ENCODE measurements around the gene FLOT2. TPM values are rescaled to one million over a fixed set of nuclear protein-coding genes. Genes with fewer than 3 reads are reported as not detected.
"Not testable (repeated sequence)": the region's sequence is repeated elsewhere in the genome, so short reads cannot be mapped to it uniquely, and the experiment has no call there.

FLOT2 gene
- total RNA-seq, 1 donor from 2014 or later, result 136 TPM

DNA sequence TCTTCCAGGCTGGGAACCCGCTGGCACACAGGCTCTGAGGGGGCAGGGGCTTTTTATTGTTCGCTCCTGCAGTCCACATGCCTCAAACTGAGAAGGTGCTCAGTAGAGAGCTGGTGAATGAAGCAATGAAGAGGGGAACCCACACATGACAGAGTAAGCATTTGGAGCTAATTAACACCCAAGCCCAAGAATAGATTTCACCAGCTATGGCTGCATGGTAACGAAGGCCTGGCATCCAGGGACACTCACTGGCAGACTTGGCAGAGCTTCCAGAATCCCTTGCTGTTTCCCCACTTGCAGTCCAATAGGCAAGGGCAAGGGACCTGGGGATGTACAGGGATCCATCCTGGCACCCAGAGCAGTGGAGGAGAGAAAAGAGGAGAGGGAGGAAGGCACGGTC is 12.2 kb downstream of the FLOT2 start:
- no peak overlapping the region for H3K4me3 Mint-ChIP-seq (ENCODE audit: low read depth)
- no peak for DNase-seq (ENCODE audit: low spot score)
- H3K27me3 Mint-ChIP-seq (ENCODE audit: low read depth), result no peaks in the 10 kb centered on the region
- H3K4me1 Mint-ChIP-seq (ENCODE audit: low read depth), result peaks cover 8% of the 10 kb centered on the region
- H3K36me3 Mint-ChIP-seq (ENCODE audit: low read depth), result peaks cover 47% of the 10 kb centered on the region
- intact Hi-C loops (cut with micrococcal nuclease), result no loop called here
- no peaks in the 10 kb centered on the region for H3K9me3 Mint-ChIP-seq
- H3K27ac Mint-ChIP-seq, result no peak overlapping the region

DNA sequence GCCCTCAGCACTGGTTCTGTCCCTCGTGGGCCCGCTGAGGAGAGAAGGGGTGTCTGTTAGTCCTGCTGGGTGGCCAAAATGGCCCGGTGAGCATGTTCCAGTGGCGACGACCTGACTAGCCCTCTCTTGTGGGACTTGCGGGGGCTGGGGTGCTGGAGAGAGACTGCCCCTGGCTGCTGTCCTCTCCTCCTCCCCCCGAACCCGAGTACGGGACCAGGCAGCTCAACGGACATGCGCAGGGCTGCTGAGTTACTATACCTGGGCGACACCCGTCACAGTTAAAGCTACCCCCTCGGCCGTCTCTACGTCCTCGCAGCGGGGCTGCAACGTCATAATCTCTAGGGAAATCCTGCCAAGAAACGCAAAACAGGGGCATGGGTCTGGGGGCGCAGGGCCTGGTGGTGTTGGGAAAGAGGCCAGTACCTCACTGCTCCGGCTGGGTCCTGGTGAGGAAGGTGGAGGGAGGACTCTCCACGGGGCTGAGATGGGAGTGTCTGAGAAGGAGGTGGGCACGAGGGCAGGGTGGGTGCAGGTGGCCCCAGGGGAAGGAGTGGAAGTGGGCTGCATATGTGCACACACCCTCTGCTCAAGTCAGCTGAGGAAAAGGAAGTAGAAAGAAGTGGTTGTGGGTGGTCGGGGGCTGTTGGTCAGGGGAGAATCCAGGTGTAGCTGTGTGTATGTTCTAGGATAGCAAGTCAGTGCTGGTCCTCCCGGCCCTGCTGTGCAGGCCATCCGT is 13.4 kb downstream of the FLOT2 start:
- H3K9me3 Mint-ChIP-seq, result no peaks in the 10 kb centered on the region

DNA sequence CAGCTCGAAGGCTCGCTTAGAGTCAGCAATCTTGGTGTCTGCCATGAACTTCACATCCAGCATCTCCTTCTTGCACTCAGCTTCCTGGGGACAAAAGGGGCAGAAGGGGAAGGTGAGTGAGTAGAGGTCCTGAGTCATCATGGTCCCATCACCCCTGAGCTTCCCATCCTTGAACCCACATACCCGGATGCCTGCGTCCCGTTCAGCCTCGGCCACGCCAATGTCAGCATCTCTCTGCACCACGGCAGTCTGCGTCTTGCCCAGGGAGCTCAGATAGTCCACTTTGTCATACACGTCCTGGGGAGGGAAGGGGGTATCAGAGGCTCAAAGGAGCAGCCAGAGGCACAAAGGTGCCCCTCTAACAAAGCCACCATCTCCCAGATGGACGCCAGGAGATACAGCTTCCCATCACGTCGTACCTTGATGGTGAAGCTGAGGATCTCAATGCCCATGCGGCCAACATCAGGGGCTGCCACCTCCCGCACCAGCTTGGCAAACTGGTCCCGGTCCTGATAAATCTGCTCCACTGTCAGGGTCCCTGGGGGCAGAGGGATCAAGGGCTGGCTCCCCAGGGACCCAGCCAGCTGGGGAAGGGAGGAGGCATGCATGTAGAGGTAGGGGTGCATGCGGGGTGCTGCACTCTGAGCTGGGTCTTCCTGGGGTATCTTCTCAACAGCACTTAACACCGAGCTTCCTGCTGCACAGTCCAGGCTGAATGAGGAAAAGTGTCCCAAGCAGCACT is 15.2 kb downstream of the FLOT2 start:
- DNase-seq (ENCODE audit: low spot score), result no peak
- Mint-ChIP-seq H3K9me3 (no peaks in the 10 kb centered on the region), H3K4me1 (ENCODE audit: low read depth) (no peaks in the 10 kb centered on the region), H3K27me3 (ENCODE audit: low read depth) (no peaks in the 10 kb centered on the region), H3K4me3 (ENCODE audit: low read depth) (no peak overlapping the region), H3K36me3 (ENCODE audit: low read depth) (peaks cover 59% of the 10 kb centered on the region), H3K27ac (no peak overlapping the region)
- intact Hi-C loops (cut with micrococcal nuclease), result no loop called here

More for the DNA sequence above, 13.4 kb downstream of the FLOT2 start:
- peaks cover 4% of the 10 kb centered on the region for H3K4me1 Mint-ChIP-seq (ENCODE audit: low read depth)
- intact Hi-C loops (cut with micrococcal nuclease), result no loop called here
- DNase-seq (ENCODE audit: low spot score), result no peak
- H3K36me3 Mint-ChIP-seq (ENCODE audit: low read depth), result peaks cover 50% of the 10 kb centered on the region
- no peak overlapping the region for H3K4me3 Mint-ChIP-seq (ENCODE audit: low read depth)
- H3K27ac Mint-ChIP-seq, result no peak overlapping the region
- no peaks in the 10 kb centered on the region for H3K27me3 Mint-ChIP-seq (ENCODE audit: low read depth)

DNA sequence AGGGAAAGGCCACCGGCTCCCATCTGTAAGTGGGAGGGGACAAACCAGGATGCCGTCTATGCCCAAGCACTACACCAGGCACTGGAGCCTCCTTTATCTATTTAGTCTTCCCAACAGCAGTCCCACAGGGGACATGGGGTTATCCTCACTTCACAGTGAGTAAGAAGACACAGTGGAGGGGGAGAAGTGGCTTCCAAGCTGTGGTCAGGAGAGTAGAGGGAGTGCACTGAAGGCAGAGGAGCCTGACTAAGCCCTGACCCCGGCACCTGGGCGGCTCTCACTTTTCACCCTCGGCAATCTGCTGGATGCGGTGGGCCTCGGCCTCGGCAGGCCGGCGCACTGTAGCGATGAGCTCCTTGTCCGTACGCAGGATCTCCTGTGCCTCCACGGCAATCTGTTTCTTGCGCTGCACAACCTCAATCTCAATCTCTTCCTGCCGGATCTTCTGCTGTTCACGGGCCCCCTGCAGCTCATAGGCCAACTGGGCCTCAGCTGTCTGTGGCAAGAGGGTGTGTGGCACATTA is 15.9 kb downstream of the FLOT2 start:
- Mint-ChIP-seq H3K4me1 (ENCODE audit: low read depth) (no peaks in the 10 kb centered on the region), H3K27ac (no peak overlapping the region), H3K9me3 (no peaks in the 10 kb centered on the region), H3K36me3 (ENCODE audit: low read depth) (peaks cover 61% of the 10 kb centered on the region), H3K27me3 (ENCODE audit: low read depth) (no peaks in the 10 kb centered on the region), H3K4me3 (ENCODE audit: low read depth) (no peak overlapping the region)
- intact Hi-C loops (cut with micrococcal nuclease), result no loop called here
- no peak for DNase-seq (ENCODE audit: low spot score)

DNA sequence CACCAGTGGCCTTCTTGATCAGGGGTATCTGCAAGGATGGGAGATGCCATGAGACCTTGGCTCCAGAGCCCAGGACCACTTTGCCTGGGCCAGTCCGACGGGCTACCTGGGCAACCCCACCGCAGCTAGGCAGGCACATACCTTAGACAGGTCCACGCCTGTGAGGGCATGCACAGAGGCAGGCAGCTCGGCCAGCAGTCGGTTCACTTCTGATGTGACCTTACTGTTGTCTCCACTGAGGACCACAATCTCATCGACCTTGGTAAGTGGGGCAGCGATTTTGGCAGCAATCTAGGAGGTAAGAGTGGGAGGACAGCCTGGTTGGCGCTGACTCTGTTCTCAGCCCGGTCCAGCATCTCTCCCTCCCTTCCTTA is 17.0 kb downstream of the FLOT2 start:
- Mint-ChIP-seq H3K4me1 (ENCODE audit: low read depth) (peaks cover 9% of the 10 kb centered on the region), H3K36me3 (ENCODE audit: low read depth) (peaks cover 61% of the 10 kb centered on the region), H3K27ac (no peak overlapping the region), H3K4me3 (ENCODE audit: low read depth) (no peak overlapping the region), H3K27me3 (ENCODE audit: low read depth) (no peaks in the 10 kb centered on the region), H3K9me3 (no peaks in the 10 kb centered on the region)
- intact Hi-C loops (cut with micrococcal nuclease), result no loop called here
- no peak for DNase-seq (ENCODE audit: low spot score)

DNA sequence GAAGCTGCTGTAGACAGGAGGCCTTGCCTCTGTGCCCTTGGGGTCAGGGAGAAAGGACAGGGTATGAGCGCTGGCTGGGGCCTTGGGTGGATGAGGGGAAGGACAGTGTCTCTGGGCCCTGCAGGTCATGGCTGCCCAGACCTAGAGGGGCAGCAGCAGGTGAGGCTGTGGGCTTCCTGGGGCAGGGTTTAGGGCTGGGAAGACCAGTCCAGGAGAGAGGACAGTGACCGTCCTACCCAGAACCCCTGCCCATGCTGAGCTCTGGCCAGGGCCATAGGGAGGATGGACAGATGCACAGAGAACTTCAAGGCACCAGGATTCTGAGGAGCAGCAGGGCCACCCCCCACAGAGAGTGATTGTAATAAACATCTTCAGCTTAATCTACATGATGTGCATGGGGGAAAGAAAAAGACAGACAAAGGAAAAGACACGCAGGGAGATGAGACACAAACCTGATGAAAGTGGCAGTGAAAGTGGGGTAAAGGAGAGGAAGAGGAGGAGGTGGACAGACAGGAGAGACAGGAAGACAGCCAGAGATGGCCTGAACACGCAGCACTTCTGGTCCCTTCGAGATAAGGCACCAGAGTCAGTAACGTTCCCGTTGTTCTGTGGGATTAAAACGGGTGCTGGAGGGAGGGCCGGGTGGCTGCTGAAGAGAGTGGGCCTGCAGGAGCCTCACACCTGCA is 17.5 kb downstream of the FLOT2 start:
- Mint-ChIP-seq H3K4me1 (ENCODE audit: low read depth) (peaks cover 11% of the 10 kb centered on the region), H3K36me3 (ENCODE audit: low read depth) (peaks cover 60% of the 10 kb centered on the region), H3K27ac (peak overlapping the region; percentile 5), H3K27me3 (ENCODE audit: low read depth) (no peaks in the 10 kb centered on the region), H3K9me3 (no peaks in the 10 kb centered on the region), H3K4me3 (ENCODE audit: low read depth) (no peak overlapping the region)
- intact Hi-C loops (cut with micrococcal nuclease), result no loop called here
- DNase-seq (ENCODE audit: low spot score), result no peak

DNA sequence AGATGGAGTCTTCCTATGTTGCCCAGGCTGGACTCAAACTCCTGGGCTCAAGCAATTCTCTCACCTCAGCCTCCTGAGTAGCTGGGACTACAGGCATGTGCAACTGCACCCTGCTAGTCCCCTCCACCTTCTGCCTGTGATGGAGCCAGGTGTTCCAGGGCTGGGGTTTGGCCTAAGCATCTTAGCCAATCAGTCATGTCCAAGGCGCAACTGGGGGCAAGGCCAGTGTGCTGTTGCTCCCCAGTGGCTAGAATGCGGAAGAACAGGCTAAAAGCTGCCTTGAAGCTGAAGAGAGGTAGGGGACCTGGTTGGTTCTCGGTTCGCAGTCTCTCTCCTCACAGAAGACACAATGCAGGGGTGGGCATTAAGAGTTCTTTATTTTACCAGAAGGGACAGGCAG is 18.6 kb downstream of the FLOT2 start:
- Mint-ChIP-seq H3K27ac (no peak overlapping the region), H3K27me3 (ENCODE audit: low read depth) (no peaks in the 10 kb centered on the region), H3K4me3 (ENCODE audit: low read depth) (no peak overlapping the region), H3K9me3 (no peaks in the 10 kb centered on the region), H3K4me1 (ENCODE audit: low read depth) (peaks cover 11% of the 10 kb centered on the region), H3K36me3 (ENCODE audit: low read depth) (peaks cover 51% of the 10 kb centered on the region)
- DNase-seq (ENCODE audit: low spot score), result no peak
- intact Hi-C loops (cut with micrococcal nuclease), result no loop called here

DNA sequence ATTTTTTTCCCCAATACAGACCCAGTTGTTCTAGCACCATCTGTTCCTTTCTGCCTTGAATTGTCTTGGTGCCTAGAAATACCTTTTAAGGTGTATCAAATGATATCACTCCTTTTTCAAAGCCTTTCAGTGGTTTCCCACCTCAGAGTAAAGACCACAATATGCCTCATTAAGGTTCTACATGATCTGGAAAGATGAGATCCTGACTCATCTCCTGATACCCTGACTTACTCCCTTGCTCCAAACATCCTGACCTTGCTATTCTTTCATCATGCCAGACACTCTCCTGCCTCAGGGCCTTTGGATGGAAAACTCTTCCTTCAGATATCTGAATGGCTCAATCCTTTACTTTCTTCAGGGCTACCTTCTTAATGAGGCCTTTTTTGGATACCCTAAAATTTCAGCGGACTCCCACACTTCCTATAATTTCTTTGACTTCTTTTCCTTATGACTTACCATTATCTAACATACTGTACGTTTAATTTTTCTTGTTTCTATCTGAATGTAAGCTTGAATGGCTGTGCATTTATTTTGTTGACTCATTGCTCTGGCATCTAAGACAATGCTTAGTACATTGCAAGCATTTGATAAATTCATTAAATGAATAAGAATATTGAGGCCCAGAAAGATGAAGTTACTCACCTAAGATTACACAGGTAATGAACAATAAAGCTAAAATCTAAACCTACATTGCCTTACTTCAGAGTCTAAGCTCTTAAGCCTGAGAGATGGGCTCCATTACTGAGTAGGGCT is 19.2 kb downstream of the FLOT2 start:
- Mint-ChIP-seq H3K27ac (no peak overlapping the region), H3K27me3 (ENCODE audit: low read depth) (no peaks in the 10 kb centered on the region), H3K9me3 (no peaks in the 10 kb centered on the region), H3K36me3 (ENCODE audit: low read depth) (peaks cover 48% of the 10 kb centered on the region), H3K4me3 (ENCODE audit: low read depth) (no peak overlapping the region), H3K4me1 (ENCODE audit: low read depth) (peaks cover 11% of the 10 kb centered on the region)
- intact Hi-C loops (cut with micrococcal nuclease), result no loop called here
- DNase-seq (ENCODE audit: low spot score), result no peak

DNA sequence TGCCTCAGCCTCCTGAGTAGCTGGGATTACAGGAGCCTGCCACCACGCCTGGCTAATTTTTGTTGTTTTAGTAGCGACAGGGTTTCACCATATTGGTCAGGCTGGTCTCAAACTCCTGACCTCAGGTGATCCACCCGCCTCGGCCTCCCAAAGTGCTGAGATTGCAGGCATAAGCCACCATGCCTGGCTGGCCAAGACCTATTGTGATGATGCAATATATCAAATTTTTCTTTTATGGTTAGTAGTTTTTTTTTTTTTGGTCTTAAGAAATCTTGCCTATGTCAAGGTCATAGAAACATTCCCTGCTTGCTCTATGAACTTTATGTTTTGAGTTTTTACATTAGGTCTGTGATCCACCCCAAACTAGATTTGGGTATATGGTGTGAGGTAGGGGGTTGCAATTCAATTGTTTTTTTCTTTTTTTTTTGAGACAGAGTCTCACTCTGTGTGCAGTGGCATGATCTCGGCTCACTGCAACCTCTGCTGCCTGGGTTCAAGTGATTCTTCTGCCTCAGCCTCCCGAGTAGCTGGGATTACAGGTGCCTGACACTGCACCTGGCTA is 20.3 kb downstream of the FLOT2 start:
- intact Hi-C loops (cut with micrococcal nuclease); H3K4me3 Mint-ChIP-seq (ENCODE audit: low read depth); DNase-seq (ENCODE audit: low spot score); H3K27ac Mint-ChIP-seq; H3K9me3 Mint-ChIP-seq; H3K27me3 Mint-ChIP-seq (ENCODE audit: low read depth): not testable (repeated sequence)
- peaks cover 37% of the 10 kb centered on the region for H3K36me3 Mint-ChIP-seq (ENCODE audit: low read depth)
- H3K4me1 Mint-ChIP-seq (ENCODE audit: low read depth), result peaks cover 11% of the 10 kb centered on the region

DNA sequence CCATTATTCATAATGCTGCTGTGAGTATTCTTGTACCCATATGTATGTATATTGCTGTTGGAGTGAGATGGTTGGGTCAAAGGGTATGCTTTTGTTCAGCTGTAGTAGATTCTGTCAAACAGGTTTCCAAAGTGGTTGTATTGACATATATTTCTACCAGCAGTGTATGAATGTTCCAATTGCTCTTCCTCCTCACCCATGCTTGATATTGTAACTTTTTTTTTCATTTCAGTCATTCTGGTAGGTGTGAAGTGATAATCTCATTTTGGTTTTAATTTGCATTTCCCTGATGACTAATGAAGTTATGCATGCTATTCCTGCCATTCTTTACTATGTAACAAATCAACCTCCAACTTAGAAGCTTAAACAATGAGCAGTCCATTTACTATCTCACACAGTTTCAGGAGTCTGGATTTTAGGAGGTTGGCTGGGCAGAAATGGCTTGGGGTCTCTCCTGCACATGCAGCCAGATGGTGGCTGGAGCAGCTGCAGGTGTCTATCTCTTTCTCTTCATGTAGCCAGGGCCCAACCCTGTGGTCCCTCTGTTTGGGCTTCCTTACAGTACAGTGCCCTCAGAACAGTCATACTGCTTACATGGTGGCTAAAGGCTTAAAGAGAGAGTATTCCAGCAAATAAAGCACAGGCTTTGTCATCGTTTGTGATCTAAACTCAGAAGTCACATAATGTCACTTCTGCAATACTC is 21.5 kb downstream of the FLOT2 start:
- peaks cover 28% of the 10 kb centered on the region for H3K36me3 Mint-ChIP-seq (ENCODE audit: low read depth)
- no peak overlapping the region for H3K4me3 Mint-ChIP-seq (ENCODE audit: low read depth)
- peak overlapping the region; percentile 7 for H3K27ac Mint-ChIP-seq
- DNase-seq (ENCODE audit: low spot score), result no peak
- no peaks in the 10 kb centered on the region for H3K27me3 Mint-ChIP-seq (ENCODE audit: low read depth)
- intact Hi-C loops (cut with micrococcal nuclease), result no loop called here
- peaks cover 17% of the 10 kb centered on the region for H3K4me1 Mint-ChIP-seq (ENCODE audit: low read depth)
- no peaks in the 10 kb centered on the region for H3K9me3 Mint-ChIP-seq

DNA sequence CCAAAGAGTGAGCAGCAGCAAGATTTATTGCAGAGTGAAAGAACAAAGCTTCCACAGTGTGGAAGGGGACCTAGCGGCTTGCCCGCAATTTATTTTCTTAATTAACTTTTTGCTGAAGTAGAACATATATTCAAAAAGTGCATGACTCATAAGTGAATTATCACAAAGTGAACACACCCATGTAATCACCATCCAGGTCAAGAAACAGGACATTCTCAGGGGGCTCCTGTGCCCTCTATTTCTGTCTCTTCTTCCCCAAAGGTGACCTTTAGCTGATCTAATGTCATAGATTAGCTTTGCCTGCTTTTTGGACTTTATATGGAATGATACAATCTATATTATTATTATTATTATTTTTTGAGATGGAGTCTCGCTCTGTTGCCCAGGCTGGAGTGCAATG is 22.8 kb downstream of the FLOT2 start:
- intact Hi-C loops (cut with micrococcal nuclease), result no loop called here
- Mint-ChIP-seq H3K36me3 (ENCODE audit: low read depth) (peaks cover 18% of the 10 kb centered on the region), H3K4me3 (ENCODE audit: low read depth) (no peak overlapping the region)

DNA sequence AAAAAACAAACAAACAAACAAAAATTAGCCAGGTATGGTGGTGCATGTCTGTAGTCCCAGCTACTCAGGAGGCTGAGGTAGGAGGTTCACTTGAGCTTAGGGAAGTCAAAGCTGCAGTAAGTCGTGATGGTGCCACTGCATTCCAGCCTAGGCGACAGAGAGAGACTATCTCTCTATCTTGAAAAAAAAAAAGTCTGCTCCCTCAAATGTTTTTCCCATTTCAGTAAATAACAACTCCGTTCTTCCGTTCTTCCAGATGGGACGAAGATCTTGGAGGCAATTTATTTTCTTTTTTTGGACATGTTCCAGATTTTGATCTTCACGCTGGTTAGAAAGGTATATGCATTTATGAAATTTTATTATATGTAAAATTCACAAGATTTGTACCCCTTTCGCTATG is 23.7 kb downstream of the FLOT2 start:
- Mint-ChIP-seq H3K36me3 (ENCODE audit: low read depth) (peaks cover 14% of the 10 kb centered on the region), H3K27ac (no peak overlapping the region), H3K9me3 (no peaks in the 10 kb centered on the region), H3K27me3 (ENCODE audit: low read depth) (no peaks in the 10 kb centered on the region), H3K4me3 (ENCODE audit: low read depth) (no peak overlapping the region), H3K4me1 (ENCODE audit: low read depth) (peaks cover 18% of the 10 kb centered on the region)
- intact Hi-C loops (cut with micrococcal nuclease), result no loop called here
- DNase-seq (ENCODE audit: low spot score), result no peak

More for the DNA sequence above, 22.8 kb downstream of the FLOT2 start:
- Mint-ChIP-seq H3K9me3 (no peaks in the 10 kb centered on the region), H3K4me1 (ENCODE audit: low read depth) (peaks cover 18% of the 10 kb centered on the region), H3K27me3 (ENCODE audit: low read depth) (no peaks in the 10 kb centered on the region), H3K27ac (no peak overlapping the region)
- no peak for DNase-seq (ENCODE audit: low spot score)
